Activated CD4-positive, alpha-beta T cell treated with anti-CD3 and anti-CD28 coated beads, Interleukin-2, amount 50 U/mL, for 48 hours (primary cell): Measurements from ENCODE around the gene CLMN.

Experiments
- DNase-seq, 2 experiments: peaks; one replicate each; pipeline ENCODE4 v3.0.0-alpha.2; 2020

The CLMN gene

DNA sequence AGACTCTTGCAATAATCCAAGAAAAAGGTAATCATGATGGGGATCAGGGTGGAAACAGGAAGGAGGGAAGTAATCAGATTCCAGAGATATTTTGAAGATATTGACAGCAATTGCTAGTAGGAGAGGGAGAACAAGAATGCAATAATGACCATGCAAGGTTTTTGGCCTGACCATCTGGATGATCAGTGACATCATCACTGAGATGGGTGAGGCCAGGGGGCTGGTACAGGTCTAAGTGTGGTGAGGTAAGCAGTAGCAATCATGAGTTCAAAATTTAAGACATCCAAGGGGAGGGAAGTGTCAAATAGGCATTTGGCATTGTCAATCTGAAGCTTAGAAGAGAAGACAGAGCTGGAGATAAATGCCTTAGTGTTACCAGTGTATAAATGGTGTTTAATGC, 24.8 kb upstream of the CLMN start:
- no peak for DNase-seq

- DNase-seq = no peak
These were observed 21.9 kb upstream of the CLMN start for GRCh38 chr14:95341564-95341963.

DNA sequence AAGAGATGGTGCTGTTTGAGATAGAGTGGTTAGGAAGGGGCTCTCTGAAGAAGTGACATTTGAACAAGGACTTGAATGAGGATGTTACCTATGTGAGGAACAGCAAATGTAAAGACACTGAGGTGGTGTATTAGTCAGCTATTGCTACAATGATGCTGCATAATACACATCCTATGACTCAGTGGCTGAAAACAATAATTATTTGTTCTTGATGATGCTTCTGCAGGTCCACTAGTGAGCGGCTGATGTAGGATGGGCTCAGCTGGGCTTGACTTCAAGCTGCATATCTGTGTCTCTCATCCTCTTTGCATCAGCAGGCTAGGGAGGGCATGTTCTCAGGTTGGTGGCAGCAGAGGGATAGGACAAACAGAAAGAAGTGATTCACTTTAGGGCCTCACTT, 21.4 kb upstream of the CLMN start:
- DNase-seq = no peak

- no peak for DNase-seq
These were observed 20.5 kb upstream of the CLMN start for GRCh38 chr14:95340201-95340697.

DNA sequence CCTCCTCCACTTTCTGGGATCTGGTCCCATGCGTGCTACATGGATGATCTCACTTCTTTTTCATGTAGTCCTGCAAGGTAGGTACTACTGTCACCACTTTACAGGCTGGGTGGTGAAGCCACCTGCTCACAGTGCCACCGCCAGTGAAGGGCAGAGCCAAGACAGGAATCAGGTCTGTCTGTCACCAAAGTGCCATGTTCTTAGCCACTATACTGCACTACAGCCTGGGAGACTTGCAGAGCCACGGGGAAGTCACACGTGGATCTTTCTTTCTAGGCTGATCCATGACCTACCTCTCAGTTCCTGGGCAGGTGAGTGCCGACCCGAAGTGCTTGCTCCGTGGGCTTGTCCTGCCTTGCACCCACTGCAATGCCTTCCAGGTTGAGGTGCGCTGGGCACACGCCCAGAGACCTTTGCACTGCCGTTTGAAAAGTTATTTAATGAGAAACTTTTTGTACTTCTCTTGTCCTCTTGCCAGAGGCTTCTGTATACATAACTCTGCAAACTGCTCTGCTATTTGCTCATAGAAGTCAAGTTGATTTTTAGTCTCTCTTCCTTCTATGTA, 19.7 kb upstream of the CLMN start:
- DNase-seq = no peak

GRCh38 chr14:95338436-95338835, 18.7 kb upstream of the CLMN start:
- no peak for DNase-seq

DNA sequence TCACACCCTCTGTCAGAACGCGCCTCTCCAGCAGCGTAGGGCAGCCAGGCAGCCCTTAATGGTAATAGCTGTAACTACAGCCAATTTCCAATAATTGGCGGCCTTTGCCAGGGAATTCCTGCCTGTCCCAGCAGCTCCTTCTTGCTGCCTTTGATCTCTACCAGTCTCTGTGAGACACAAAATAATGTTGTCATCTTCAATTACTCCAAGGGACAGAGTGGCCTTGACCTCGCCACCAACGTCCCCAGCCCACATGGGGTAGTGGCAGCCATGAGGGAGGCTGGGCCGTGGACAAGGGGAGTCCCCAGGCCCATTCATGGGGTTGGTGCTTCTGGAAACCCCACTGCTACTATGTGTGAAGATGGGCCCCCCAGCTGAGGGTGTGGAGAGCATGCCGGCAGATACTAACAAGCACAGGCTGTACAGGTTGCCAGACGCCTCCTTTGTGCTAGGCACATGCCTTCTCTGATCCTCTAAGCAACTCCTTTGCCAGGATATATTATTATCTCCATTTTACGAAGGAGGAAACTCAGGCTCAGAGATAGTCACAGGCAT, 17.4 kb upstream of the CLMN start:
- DNase-seq = no peak

GRCh38 chr14:95336192-95336760, 16.6 kb upstream of the CLMN start:
- DNase-seq = no peak

GRCh38 chr14:95335071-95335470, 15.4 kb upstream of the CLMN start:
- DNase-seq = no peak

GRCh38 chr14:95334044-95334443, 14.3 kb upstream of the CLMN start:
- DNase-seq = no peak

GRCh38 chr14:95332641-95333040, 12.9 kb upstream of the CLMN start:
- no peak for DNase-seq

- no peak for DNase-seq
These were observed 12.2 kb upstream of the CLMN start for GRCh38 chr14:95331708-95332408.

- DNase-seq = no peak
These were observed 11.1 kb upstream of the CLMN start for GRCh38 chr14:95330591-95331370.

DNA sequence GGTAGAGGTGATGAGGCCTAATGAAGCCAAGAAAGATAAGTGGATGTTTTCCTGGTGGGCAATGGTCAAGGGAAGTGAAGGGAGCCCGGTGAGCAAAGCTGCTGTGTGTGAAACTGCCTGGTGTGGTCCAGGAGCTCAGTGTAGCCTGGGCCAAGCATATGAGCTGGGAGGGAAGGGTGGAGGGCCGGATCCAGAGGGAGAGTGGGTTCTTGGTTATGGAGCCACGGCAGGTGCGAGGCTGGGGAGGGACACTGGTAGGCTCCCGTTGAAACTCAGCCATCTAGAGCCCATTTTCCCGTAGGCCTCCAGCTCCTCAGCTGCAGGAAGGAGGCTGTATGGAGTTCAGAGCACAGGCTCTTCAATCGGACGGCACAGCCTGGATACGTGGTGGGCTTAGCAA, 10.2 kb upstream of the CLMN start:
- no peak for DNase-seq

- no peak for DNase-seq
These were observed 9.2 kb upstream of the CLMN start for GRCh38 chr14:95328729-95329503.

DNA sequence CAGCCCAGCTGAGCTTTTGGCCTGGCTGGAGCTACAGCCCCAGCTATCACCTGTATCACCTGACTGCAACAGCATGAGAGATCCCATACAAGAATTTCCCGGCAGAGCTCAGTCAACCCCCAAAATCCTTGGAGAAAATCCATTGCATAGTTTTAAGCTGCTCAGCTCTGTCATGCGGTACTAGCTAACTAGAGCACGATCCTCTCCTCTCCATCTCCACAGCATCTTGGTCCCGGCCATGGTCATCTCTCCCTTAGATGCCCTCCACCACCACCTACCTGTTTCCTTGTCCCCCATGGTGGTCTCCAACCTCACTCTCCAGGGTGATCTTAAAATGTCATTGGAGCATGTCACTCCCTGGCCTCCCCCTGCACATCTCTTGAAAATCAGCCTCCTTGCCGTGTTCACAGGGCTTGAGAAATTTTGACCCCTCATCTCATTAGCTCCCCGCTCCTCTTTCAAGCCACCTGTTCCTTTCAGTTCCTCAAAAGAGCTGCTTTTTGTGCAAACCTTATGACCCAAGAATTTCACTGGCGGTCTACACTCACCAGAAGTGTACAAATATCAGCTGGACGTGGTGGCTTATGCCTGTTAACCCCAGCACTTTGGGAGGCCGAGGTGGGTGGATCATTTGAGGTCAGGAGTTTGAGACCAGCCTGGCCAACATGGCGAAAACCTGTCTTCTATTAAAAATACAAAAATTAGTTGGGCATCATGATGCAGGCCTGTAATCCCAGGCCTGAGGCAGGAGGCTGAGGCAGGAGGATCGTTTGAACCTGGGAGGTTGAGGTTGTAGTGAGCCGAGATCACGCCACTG, 8.1 kb upstream of the CLMN start:
- DNase-seq = no peak

GRCh38 chr14:95326987-95327386, 7.3 kb upstream of the CLMN start:
- no peak for DNase-seq

- no peak for DNase-seq
These were observed 4.2 kb upstream of the CLMN start for GRCh38 chr14:95323917-95324316.

- no peak for DNase-seq
These were observed 3.7 kb upstream of the CLMN start for GRCh38 chr14:95323361-95323760.

DNA sequence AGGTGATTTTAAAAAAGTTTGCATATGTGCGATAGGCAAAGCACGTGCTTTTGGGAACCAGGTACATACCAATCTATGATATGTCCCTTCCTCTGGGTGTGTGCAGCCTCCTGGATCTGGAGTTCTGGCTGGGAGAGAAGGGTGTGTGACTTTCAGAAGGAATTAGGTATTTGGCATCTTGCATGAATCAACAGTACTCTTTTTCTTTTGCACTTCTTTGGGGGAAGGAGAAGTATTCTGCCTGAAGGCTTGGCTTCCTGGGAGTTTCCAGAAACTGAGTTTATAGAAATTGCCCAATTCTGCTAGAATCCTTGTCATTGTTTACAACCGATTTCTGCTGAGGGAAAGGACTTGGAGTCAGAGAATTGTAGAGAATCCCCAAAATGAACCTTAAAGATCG, 2.9 kb upstream of the CLMN start:
- no peak for DNase-seq

DNA sequence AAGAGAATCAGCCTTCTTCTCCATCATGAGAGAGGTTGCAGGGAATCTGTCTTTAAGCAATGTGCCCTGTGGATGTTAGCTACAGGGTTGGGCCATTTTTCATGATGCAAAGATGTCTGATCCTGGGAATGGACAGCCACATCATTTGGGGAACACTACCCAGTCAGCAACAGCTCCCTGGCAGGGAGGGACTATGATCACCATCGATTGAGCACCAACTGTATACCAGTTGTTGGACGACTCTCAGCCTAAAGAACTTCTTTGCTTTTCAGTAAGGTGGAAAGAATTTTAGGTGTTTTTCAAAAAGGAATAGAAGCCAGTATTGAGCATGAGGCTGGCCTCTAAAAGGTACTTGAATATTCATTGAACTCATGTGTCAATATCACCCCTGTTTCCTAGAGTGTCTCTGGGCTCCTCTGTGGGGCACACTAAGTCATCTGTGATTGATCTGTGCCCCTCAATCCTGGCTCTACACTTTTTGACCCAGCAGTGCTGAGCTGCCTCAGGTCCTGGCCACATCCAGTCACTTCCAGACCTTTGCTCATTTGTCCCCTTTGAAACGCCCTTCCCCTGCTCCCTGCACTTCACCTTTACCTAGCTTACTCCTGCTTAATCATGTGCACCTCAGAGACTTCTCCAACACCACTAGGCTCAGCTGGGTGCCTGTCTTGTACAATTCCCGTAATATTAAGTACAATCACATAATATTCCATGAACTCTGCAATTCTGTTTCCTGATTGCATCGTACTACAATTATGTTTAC, 2.2 kb upstream of the CLMN start:
- no peak for DNase-seq
